Muscle layer of colon (tissue), 2 donors: Measurements from ENCODE around the gene SARS1.

ENCODE experiments used
- H3K27ac ChIP-seq: one replicate; pipeline ENCODE4 v1.7.0; 2013; ENCODE audit warnings: low read depth, mild to moderate bottlenecking, low read length, moderate library complexity
- H3K27me3 ChIP-seq, 2 donors: one replicate each; pipeline ENCODE4 v1.7.0; 2013; ENCODE audit warnings: low read length in 2 of 2, mild to moderate bottlenecking in 2 of 2; ENCODE audit not compliant: insufficient read depth in 2 of 2, control insufficient read depth in 1 of 2
- H3K36me3 ChIP-seq: one replicate; pipeline ENCODE4 v1.7.0; 2013; ENCODE audit warnings: mild to moderate bottlenecking, low read length; ENCODE audit not compliant: insufficient read depth
- H3K4me1 ChIP-seq: one replicate; pipeline ENCODE4 v1.7.0; 2013; ENCODE audit warnings: mild to moderate bottlenecking, low read length; ENCODE audit not compliant: insufficient read depth
- H3K4me3 ChIP-seq, 2 donors: one replicate each; pipeline ENCODE4 v1.7.0; 2013; ENCODE audit warnings: low read length in 2 of 2, low read depth in 1 of 2, mild to moderate bottlenecking in 1 of 2, moderate library complexity in 1 of 2
- H3K9ac ChIP-seq: one replicate; pipeline ENCODE4 v1.7.0; 2013; ENCODE audit warnings: low read length
- H3K9me3 ChIP-seq: one replicate; pipeline ENCODE4 v1.7.0; 2013; ENCODE audit warnings: mild to moderate bottlenecking, low read length
- donor health status: abdominal sarcoma.
- donor health status: Adenocarcinoma of cecum.

The SARS1 gene

GRCh38 chr1:109243860-109244552, 30.3 kb downstream of the SARS1 start:
- Histone ChIP-seq H3K4me1 (peaks cover 19% of the 10 kb centered on the region), H3K36me3 (no peaks in the 10 kb centered on the region), H3K9me3 (no peaks in the 10 kb centered on the region), H3K27me3 (peaks cover 0 to 3% of the 10 kb centered on the region in 2 donors), H3K27ac (no peak overlapping the region), H3K9ac (no peak overlapping the region), H3K4me3 (no peak overlapping the region)

- H3K4me3 ChIP-seq = no peak overlapping the region
- H3K27me3 ChIP-seq = peaks cover 0 to 3% of the 10 kb centered on the region in 2 donors
- peaks cover 21% of the 10 kb centered on the region for H3K4me1 ChIP-seq
- H3K36me3 ChIP-seq = no peaks in the 10 kb centered on the region
- H3K27ac ChIP-seq = no peak overlapping the region
- no peaks in the 10 kb centered on the region for H3K9me3 ChIP-seq
- H3K9ac ChIP-seq = no peak overlapping the region
These were observed 32.4 kb downstream of the SARS1 start for GRCh38 chr1:109246141-109246551.

DNA sequence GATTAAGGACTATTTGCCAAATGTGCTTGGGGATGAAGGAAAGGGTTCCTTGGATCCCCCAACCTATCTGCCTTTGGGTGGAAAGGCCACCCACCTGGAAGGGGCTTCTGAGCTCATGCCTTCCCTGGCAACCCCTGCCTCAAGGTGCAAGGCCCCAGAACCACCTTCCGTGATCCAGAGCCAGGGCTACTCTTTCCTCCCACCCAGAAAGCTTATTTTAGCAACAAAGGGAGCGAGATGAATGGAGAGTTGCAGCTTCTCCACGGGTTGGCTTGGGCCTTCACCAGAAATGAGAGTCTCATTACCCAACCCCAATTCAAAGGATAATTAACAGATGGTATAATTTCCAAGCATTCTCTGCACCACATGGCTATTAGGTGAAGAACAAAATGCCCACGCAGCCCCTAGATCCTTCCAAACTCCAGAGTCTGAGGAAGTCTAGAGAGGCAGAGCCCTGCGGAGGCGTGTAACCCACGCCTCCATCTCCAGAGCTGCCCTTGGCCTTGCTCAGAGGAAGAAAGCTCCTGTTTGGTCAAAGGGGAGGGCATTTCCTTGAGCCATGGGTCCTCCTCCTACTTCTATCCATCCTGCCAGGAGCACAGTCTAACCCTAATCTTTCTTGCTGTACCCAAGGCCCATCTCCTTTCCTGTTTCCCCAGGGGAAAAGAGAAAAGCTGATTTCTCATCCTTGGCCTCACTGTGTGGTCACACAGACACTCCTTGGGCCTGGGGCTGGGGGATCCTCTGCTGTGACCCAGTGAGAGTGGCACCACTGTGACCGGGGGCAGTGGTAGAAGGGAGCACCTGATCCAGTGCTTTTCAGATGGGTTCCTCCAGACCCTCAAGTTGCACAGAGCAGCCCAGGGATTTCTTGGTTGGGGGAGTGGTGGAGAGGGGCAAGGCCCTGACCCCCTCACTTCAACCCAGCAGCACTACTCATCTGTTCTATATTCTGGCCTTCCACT, 34.0 kb downstream of the SARS1 start:
- no peaks in the 10 kb centered on the region for H3K9me3 ChIP-seq

DNA sequence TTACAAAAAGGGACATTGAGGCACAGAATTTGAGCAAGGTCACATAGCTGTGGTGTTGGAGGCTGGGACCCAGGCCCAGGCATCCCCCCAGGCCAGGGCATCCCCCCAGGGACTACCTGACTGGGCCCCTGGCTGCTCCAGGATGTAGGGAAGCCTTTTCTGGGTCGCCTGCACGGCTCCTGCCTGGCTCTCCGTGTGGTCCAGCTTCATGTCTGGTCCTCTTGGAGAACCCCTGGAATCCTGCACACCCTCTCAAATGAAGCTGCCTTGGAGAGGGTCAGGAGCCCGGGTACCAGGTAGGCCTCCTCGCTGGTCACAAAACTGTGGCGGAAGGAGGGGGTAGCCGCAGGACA, 34.7 kb downstream of the SARS1 start:
- H3K9me3 ChIP-seq = no peaks in the 10 kb centered on the region
- H3K36me3 ChIP-seq = no peaks in the 10 kb centered on the region
- H3K27me3 ChIP-seq = peaks cover 0 to 1% of the 10 kb centered on the region in 2 donors
- peaks cover 12% of the 10 kb centered on the region for H3K4me1 ChIP-seq
- H3K27ac ChIP-seq = no peak overlapping the region
- no peak overlapping the region for H3K9ac ChIP-seq
- no peak overlapping the region for H3K4me3 ChIP-seq

More for the DNA sequence above, 34.0 kb downstream of the SARS1 start:
- peaks cover 5% of the 10 kb centered on the region for H3K4me1 ChIP-seq
- H3K9ac ChIP-seq = no peak overlapping the region
- no peaks in the 10 kb centered on the region for H3K36me3 ChIP-seq
- H3K4me3 ChIP-seq = no peak overlapping the region
- H3K27ac ChIP-seq = no peak overlapping the region
- H3K27me3 ChIP-seq = peaks cover 0 to 3% of the 10 kb centered on the region in 2 donors

- Histone ChIP-seq H3K9ac (no peak within 1 kb of the TSS), H3K27ac (no peak within 1 kb of the TSS), H3K9me3 (no peaks in the 10 kb centered on the region), H3K36me3 (no peaks in the 10 kb centered on the region), H3K4me3 (peak within 1 kb of the TSS; percentile 33 to 38), H3K4me1 (peaks cover 17% of the 10 kb centered on the region), H3K27me3 (no peaks in the 10 kb centered on the region)
These were observed 35.3 kb downstream of the SARS1 start, which contains the start of gene CELSR2 for GRCh38 chr1:109248797-109249629. CELSR2 (plus strand) TSS chr1:109249539; CDS start chr1:109250080, 541 bp downstream.

DNA sequence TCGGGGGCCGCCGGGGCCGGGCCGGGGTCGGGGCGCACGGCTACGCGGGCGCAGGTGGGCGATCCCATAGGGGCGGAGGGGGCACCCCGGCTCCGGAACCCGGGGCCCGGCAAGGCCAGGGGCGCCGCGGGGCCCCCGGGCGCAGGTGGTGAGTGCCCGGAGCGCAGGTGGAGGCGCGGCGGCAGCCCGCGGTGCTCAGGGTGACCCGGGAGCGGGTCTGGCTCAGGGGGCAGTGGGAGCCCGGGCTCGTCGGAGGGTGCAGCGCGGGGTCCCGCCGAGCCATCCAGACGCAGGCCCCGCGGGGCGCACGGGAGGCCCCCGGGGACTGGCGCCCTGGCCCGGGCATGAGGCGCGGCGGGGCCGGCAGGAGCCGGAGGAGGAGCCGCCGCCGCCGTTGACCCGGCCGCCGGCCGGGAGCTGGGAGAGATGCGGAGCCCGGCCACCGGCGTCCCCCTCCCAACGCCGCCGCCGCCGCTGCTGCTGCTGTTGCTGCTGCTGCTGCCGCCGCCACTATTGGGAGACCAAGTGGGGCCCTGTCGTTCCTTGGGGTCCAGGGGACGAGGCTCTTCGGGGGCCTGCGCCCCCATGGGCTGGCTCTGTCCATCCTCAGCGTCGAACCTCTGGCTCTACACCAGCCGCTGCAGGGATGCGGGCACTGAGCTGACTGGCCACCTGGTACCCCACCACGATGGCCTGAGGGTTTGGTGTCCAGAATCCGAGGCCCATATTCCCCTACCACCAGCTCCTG, 36.1 kb downstream of the SARS1 start:
- no peak overlapping the region for H3K9ac ChIP-seq
- peaks cover 25% of the 10 kb centered on the region for H3K4me1 ChIP-seq
- peak overlapping the region; percentile 33 to 38 for H3K4me3 ChIP-seq
- no peaks in the 10 kb centered on the region for H3K27me3 ChIP-seq
- no peaks in the 10 kb centered on the region for H3K9me3 ChIP-seq
- H3K27ac ChIP-seq = no peak overlapping the region
- H3K36me3 ChIP-seq = no peaks in the 10 kb centered on the region

GRCh38 chr1:109250454-109251276, 36.9 kb downstream of the SARS1 start:
- peaks cover 33% of the 10 kb centered on the region for H3K4me1 ChIP-seq
- peak overlapping the region; percentile 33 to 38 for H3K4me3 ChIP-seq
- no peaks in the 10 kb centered on the region for H3K36me3 ChIP-seq
- H3K9ac ChIP-seq = no peak overlapping the region
- no peak overlapping the region for H3K27ac ChIP-seq
- H3K27me3 ChIP-seq = no peaks in the 10 kb centered on the region
- H3K9me3 ChIP-seq = no peaks in the 10 kb centered on the region

DNA sequence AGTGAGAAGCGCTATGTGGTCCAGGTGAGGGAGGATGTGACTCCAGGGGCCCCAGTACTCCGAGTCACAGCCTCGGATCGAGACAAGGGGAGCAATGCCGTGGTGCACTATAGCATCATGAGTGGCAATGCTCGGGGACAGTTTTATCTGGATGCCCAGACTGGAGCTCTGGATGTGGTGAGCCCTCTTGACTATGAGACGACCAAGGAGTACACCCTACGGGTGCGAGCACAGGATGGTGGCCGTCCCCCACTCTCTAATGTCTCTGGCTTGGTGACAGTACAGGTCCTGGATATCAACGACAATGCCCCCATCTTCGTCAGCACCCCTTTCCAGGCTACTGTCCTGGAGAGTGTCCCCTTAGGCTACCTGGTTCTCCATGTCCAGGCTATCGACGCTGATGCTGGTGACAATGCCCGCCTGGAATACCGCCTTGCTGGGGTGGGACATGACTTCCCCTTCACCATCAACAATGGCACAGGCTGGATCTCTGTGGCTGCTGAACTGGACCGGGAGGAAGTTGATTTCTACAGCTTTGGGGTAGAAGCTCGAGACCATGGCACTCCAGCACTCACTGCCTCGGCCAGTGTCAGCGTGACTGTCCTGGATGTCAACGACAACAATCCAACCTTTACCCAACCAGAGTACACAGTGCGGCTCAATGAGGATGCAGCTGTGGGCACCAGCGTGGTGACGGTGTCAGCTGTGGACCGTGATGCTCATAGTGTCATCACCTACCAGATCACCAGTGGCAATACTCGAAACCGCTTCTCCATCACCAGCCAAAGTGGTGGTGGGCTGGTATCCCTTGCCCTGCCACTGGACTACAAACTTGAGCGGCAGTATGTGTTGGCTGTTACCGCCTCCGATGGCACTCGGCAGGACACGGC, 37.8 kb downstream of the SARS1 start:
- H3K4me1 ChIP-seq = peaks cover 33% of the 10 kb centered on the region
- H3K27ac ChIP-seq = no peak overlapping the region
- no peaks in the 10 kb centered on the region for H3K27me3 ChIP-seq
- H3K36me3 ChIP-seq = no peaks in the 10 kb centered on the region
- no peaks in the 10 kb centered on the region for H3K9me3 ChIP-seq
- no peak overlapping the region for H3K9ac ChIP-seq
- no peak overlapping the region for H3K4me3 ChIP-seq

DNA sequence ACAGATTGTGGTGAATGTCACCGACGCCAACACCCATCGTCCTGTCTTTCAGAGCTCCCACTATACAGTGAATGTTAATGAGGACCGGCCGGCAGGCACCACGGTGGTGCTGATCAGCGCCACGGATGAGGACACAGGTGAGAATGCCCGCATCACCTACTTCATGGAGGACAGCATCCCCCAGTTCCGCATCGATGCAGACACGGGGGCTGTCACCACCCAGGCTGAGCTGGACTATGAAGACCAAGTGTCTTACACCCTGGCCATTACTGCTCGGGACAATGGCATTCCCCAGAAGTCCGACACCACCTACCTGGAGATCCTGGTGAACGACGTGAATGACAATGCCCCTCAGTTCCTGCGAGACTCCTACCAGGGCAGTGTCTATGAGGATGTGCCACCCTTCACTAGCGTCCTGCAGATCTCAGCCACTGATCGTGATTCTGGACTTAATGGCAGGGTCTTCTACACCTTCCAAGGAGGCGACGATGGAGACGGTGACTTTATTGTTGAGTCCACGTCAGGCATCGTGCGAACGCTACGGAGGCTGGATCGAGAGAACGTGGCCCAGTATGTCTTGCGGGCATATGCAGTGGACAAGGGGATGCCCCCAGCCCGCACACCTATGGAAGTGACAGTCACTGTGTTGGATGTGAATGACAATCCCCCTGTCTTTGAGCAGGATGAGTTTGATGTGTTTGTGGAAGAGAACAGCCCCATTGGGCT, 38.6 kb downstream of the SARS1 start:
- Histone ChIP-seq H3K36me3 (no peaks in the 10 kb centered on the region), H3K27me3 (no peaks in the 10 kb centered on the region), H3K27ac (no peak overlapping the region), H3K9ac (no peak overlapping the region), H3K4me3 (no peak overlapping the region), H3K4me1 (peaks cover 33% of the 10 kb centered on the region), H3K9me3 (no peaks in the 10 kb centered on the region)
